PC-9 (cell line): ENCODE data around the gene KIF7. TPM values are rescaled to one million over a fixed set of nuclear protein-coding genes. Genes with fewer than 3 reads are reported as not detected.

ENCODE experiments used
- BruUV-seq: library from RNA; stranded (reverse); fragments of 400-500 nt; replicated peaks from 2 replicates; lab custom pipeline; 2021; lab: Mats Ljungman, UMichigan
- CTCF ChIA-PET: fragments of 300-600 bp; sonication (Branson Sonifier 250); formaldehyde crosslinking; loops from one replicate; lab custom pipeline; 2022; ENCODE audit warnings: antibody characterized with exemption; lab: Charles Lee
- POLR2A ChIA-PET: fragments of 300-600 bp; sonication (Branson Sonifier 250); formaldehyde crosslinking; loops from one replicate; lab custom pipeline; 2022; ENCODE audit warnings: antibody characterized with exemption; ENCODE audit not compliant: unreplicated experiment; lab: Charles Lee
- DNase-seq, 2 experiments: peaks; one replicate each; pipeline versions ENCODE4 v3.0.0 to v3.0.0-alpha.2; 2015 to 2022; ENCODE audit warnings: mixed read lengths in 1 of 2
- H2AFZ ChIP-seq: fragments of 200-600 bp; sonication (generic); 2 replicates; pipeline ENCODE4 v1.8.1; 2017; ENCODE audit warnings: antibody characterized with exemption
- H3F3A ChIP-seq: fragments of 200-600 bp; sonication (generic); 2 replicates; pipeline ENCODE4 v1.8.1; 2017; ENCODE audit warnings: antibody characterized with exemption, mild to moderate bottlenecking, low read depth; ENCODE audit not compliant: insufficient read depth
- H3K27ac ChIP-seq: fragments of 200-600 bp; sonication (generic); 2 replicates; pipeline ENCODE4 v1.6.1; 2016; ENCODE audit warnings: mixed run types
- H3K27me3 ChIP-seq: fragments of 200-600 bp; sonication (generic); 2 replicates; pipeline ENCODE4 v1.6.1; 2016; ENCODE audit warnings: low read depth, mixed run types; ENCODE audit not compliant: insufficient read depth
- H3K36me3 ChIP-seq: fragments of 200-600 bp; sonication (generic); 2 replicates; pipeline ENCODE4 v1.6.1; 2016; ENCODE audit warnings: low read depth, mixed run types
- H3K4me1 ChIP-seq: fragments of 200-600 bp; sonication (generic); replicated peaks from 2 replicates; pipeline ENCODE4 v1.6.1; 2016; ENCODE audit warnings: mixed run types; ENCODE audit not compliant: insufficient read depth
- H3K4me2 ChIP-seq: fragments of 200-600 bp; sonication (generic); 2 replicates; pipeline ENCODE4 v1.6.1; 2017; ENCODE audit warnings: mixed run types
- H3K4me3 ChIP-seq: fragments of 200-600 bp; sonication (generic); 2 replicates; pipeline ENCODE4 v1.6.1; 2016; ENCODE audit warnings: mixed run types
- H3K79me2 ChIP-seq: fragments of 200-600 bp; sonication (generic); 2 replicates; pipeline ENCODE4 v1.6.1; 2017; ENCODE audit warnings: low read depth, mixed run types
- H3K9me2 ChIP-seq: fragments of 200-600 bp; sonication (generic); 2 replicates; pipeline ENCODE4 v1.8.1; 2017; ENCODE audit warnings: mild to moderate bottlenecking; ENCODE audit not compliant: insufficient read depth
- H3K9me3 ChIP-seq: fragments of 200-600 bp; sonication (generic); 2 replicates; pipeline ENCODE4 v1.8.1; 2016; ENCODE audit warnings: low read depth; ENCODE audit not compliant: insufficient read depth
- H4K20me1 ChIP-seq: fragments of 200-600 bp; sonication (generic); 2 replicates; pipeline ENCODE4 v1.8.1; 2017; ENCODE audit not compliant: insufficient read depth
- CTCF ChIP-seq: fragments of 200-600 bp; sonication (generic); conservative IDR thresholded peaks from 2 replicates; pipeline ENCODE4 v1.6.1; 2017; ENCODE audit warnings: mixed run types, antibody characterized with exemption, mild to moderate bottlenecking, moderate library complexity
- EZH2 ChIP-seq: fragments of 200-600 bp; sonication (generic); IDR thresholded peaks from 2 replicates; pipeline ENCODE4 v1.8.0; 2017; ENCODE audit warnings: antibody characterized with exemption, low read depth
- intact Hi-C: fragments of 100-400 bp; cut with micrococcal nuclease; formaldehyde crosslinking; loops from one replicate; pipeline ENCODE4 v1.10.0; 2022; ENCODE audit not compliant: unreplicated experiment
- total RNA-seq: library from RNA; stranded (reverse); gene quantifications from 2 replicates; pipeline ENCODE4 v1.2.3, GENCODE V29; 2021

The KIF7 gene
- total RNA-seq, 1 experiment from 2014 or later: 13.3 TPM

- Histone ChIP-seq H3K27ac (no peak overlapping the region), H3K27me3 (no peaks in the 10 kb centered on the region), H2AFZ (no peak overlapping the region), H3K4me1 (no peaks in the 10 kb centered on the region), H4K20me1 (no peaks in the 10 kb centered on the region), H3K4me3 (no peak overlapping the region), H3K36me3 (peaks cover 18% of the 10 kb centered on the region; the same call in 1 of the 2 replicates), H3F3A (peaks cover 7% of the 10 kb centered on the region; the same call in 1 of the 2 replicates), H3K9me2 (no peaks in the 10 kb centered on the region), H3K79me2 (no peaks in the 10 kb centered on the region), H3K9me3 (no peaks in the 10 kb centered on the region), H3K4me2 (no peak overlapping the region)
- BruUV-seq: no TSS peak
- DNase-seq: peak in 1 of 2 experiments; percentile 73
- intact Hi-C loops: loop anchor here (1.0 kb wide), 2 partner anchors 47 to 241 kb away; no protein-coding TSS in a partner anchor
- TF ChIP-seq CTCF (peak; percentile 89), EZH2 (no peak)
- CTCF ChIA-PET: no interaction called here
- POLR2A ChIA-PET: interaction anchor here (0.7 kb wide), 1 partner anchor 10 kb away, joined by 4 read pairs; no protein-coding TSS in a partner anchor
Observed at GRCh38 chr15:89647191-89647851, 7.9 kb downstream of the KIF7 start.

GRCh38 chr15:89646416-89647141, 8.7 kb downstream of the KIF7 start:
- ChIA-PET POLR2A (no interaction called here), CTCF (interaction anchor here (0.6 kb wide), 1 partner anchor 45 kb away, joined by 14 read pairs; no protein-coding TSS in a partner anchor)
- H2AFZ ChIP-seq: no peak overlapping the region
- peaks cover 22% of the 10 kb centered on the region; the same call in 1 of the 2 replicates for H3K36me3 ChIP-seq
- no peak overlapping the region for H3K4me2 ChIP-seq
- H3K9me2 ChIP-seq: no peaks in the 10 kb centered on the region
- H4K20me1 ChIP-seq: no peaks in the 10 kb centered on the region
- no peaks in the 10 kb centered on the region for H3K79me2 ChIP-seq
- no peaks in the 10 kb centered on the region for H3K4me1 ChIP-seq
- peaks cover 7% of the 10 kb centered on the region; the same call in 1 of the 2 replicates for H3F3A ChIP-seq
- no TSS peak for BruUV-seq
- intact Hi-C loops: loop anchor here (1.0 kb wide), 2 partner anchors 48 to 242 kb away; no protein-coding TSS in a partner anchor
- no peak overlapping the region for H3K27ac ChIP-seq
- DNase-seq: no peak
- no peaks in the 10 kb centered on the region for H3K9me3 ChIP-seq
- no peak for TF ChIP-seq CTCF
- no peak for TF ChIP-seq EZH2
- H3K4me3 ChIP-seq: no peak overlapping the region
- no peaks in the 10 kb centered on the region for H3K27me3 ChIP-seq

- no peak for DNase-seq
- POLR2A ChIA-PET: no interaction called here
Observed at GRCh38 chr15:89645680-89646079, 9.6 kb downstream of the KIF7 start.

More at GRCh38 chr15:89645680-89646079, 9.6 kb downstream of the KIF7 start:
- BruUV-seq: no TSS peak
- Histone ChIP-seq H3K9me2 (no peaks in the 10 kb centered on the region), H3K79me2 (no peaks in the 10 kb centered on the region), H3K4me1 (no peaks in the 10 kb centered on the region), H3K9me3 (no peaks in the 10 kb centered on the region), H3K4me3 (no peak overlapping the region), H3K27ac (no peak overlapping the region), H2AFZ (no peak overlapping the region), H3F3A (peaks cover 7% of the 10 kb centered on the region; the same call in 1 of the 2 replicates), H3K4me2 (no peak overlapping the region), H3K36me3 (peaks cover 17% of the 10 kb centered on the region; the same call in 1 of the 2 replicates), H4K20me1 (no peaks in the 10 kb centered on the region), H3K27me3 (no peaks in the 10 kb centered on the region)
- no peak for TF ChIP-seq EZH2
- no peak for TF ChIP-seq CTCF
- intact Hi-C loops: no loop called here
- CTCF ChIA-PET: interaction anchor here (0.6 kb wide), 1 partner anchor 45 kb away, joined by 14 read pairs; no protein-coding TSS in a partner anchor
